Vagina (tissue), 2 donors: ENCODE data around the gene KRT7. TPM values are rescaled to one million over a fixed set of nuclear protein-coding genes. Genes with fewer than 3 reads are reported as not detected.
"Not testable (repeated sequence)": the region's sequence is repeated elsewhere in the genome, so short reads cannot be mapped to it uniquely, and the experiment has no call there.

Source experiments
- DNase-seq, 2 donors: peaks; one replicate each; pipeline ENCODE4 v3.0.0-alpha.2; 2017; ENCODE audit errors: extremely low spot score in 2 of 2
- H3K27ac ChIP-seq: fragments of 200-600 bp; sonication (generic); one replicate; pipeline ENCODE4 v1.5.1; 2019
- H3K27me3 ChIP-seq: fragments of 200-600 bp; sonication (generic); one replicate; pipeline ENCODE4 v1.5.1; 2019
- H3K36me3 ChIP-seq, 2 donors: fragments of 200-600 bp; sonication (generic); one replicate each; pipeline ENCODE4 v1.5.1; 2017 to 2019
- H3K4me1 ChIP-seq: fragments of 200-600 bp; sonication (generic); one replicate; pipeline ENCODE4 v1.5.1; 2019
- H3K4me3 ChIP-seq, 2 donors: fragments of 200-600 bp; sonication (generic); 1 replicate in 1 of 2; 2 replicates in 1 of 2; pipeline ENCODE4 v1.5.1; 2016 to 2019
- H3K9me3 ChIP-seq: fragments of 200-600 bp; sonication (generic); one replicate; pipeline ENCODE4 v1.5.1; 2019
- POLR2A ChIP-seq, 2 donors: fragments of 450-650 bp; IDR thresholded peaks; one replicate each; pipeline ENCODE4 v1.6.1; 2017; ENCODE audit warnings: antibody characterized with exemption in 2 of 2, mild to moderate bottlenecking in 2 of 2, moderate library complexity in 2 of 2
- POLR2AphosphoS5 ChIP-seq, 2 donors: sonication (generic); formaldehyde crosslinking; IDR thresholded peaks; one replicate each; pipeline ENCODE4 v1.9.0; 2017; ENCODE audit warnings: antibody characterized with exemption in 2 of 2, mild to moderate bottlenecking in 2 of 2, low read depth in 1 of 2; ENCODE audit not compliant: insufficient read depth in 1 of 2
- intact Hi-C: fragments of 100-400 bp; cut with DNase I; formaldehyde crosslinking; loops from one replicate; pipeline ENCODE4 v1.15.1; 2023
- total RNA-seq: library from RNA; depleted of rRNA; stranded (reverse); fragments of >200 nt; gene quantifications from one replicate; pipeline ENCODE4 v1.2.3, GENCODE V29; 2016
- TF ChIP-seq, protein P1 (sequence below), 3 experiments: fragments of 450-650 bp in 2 of 3; fragments of 200-600 bp in 1 of 3; sonication (generic) in 1 of 3; IDR thresholded peaks; one replicate each; pipeline ENCODE4 v1.5.1; 2017 to 2019; ENCODE audit warnings: antibody characterized with exemption in 3 of 3, mild to moderate bottlenecking in 2 of 3, moderate library complexity in 2 of 3

Gene KRT7
- total RNA-seq, 1 donor from 2014 or later: 7.6 TPM

GRCh38 chr12:52284562-52285171, 51.6 kb downstream of the KRT7 start:
- H3K36me3 ChIP-seq: no peaks in the 10 kb centered on the region
- intact Hi-C loops: no loop called here
- H3K9me3 ChIP-seq: no peaks in the 10 kb centered on the region
- no peak for TF ChIP-seq POLR2A (IDR thresholded peaks at IDR 0.05)
- TF ChIP-seq, protein P1, sequence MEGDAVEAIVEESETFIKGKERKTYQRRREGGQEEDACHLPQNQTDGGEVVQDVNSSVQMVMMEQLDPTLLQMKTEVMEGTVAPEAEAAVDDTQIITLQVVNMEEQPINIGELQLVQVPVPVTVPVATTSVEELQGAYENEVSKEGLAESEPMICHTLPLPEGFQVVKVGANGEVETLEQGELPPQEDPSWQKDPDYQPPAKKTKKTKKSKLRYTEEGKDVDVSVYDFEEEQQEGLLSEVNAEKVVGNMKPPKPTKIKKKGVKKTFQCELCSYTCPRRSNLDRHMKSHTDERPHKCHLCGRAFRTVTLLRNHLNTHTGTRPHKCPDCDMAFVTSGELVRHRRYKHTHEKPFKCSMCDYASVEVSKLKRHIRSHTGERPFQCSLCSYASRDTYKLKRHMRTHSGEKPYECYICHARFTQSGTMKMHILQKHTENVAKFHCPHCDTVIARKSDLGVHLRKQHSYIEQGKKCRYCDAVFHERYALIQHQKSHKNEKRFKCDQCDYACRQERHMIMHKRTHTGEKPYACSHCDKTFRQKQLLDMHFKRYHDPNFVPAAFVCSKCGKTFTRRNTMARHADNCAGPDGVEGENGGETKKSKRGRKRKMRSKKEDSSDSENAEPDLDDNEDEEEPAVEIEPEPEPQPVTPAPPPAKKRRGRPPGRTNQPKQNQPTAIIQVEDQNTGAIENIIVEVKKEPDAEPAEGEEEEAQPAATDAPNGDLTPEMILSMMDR (IDR thresholded peaks at IDR 0.05): no peak
- no peak for TF ChIP-seq POLR2AphosphoS5 (IDR thresholded peaks at IDR 0.05; ENCODE audit: insufficient read depth in 1 of 2, low read depth in 1 of 2)
- peaks cover 24% of the 10 kb centered on the region for H3K4me1 ChIP-seq
- H3K4me3 ChIP-seq: no peak overlapping the region
- peak in 1 of 2 donors; percentile 49 for DNase-seq
- H3K27me3 ChIP-seq: no peaks in the 10 kb centered on the region
- no peak overlapping the region for H3K27ac ChIP-seq

GRCh38 chr12:52285172-52285745, 52.2 kb downstream of the KRT7 start:
- Histone ChIP-seq H3K4me1 (peaks cover 18% of the 10 kb centered on the region), H3K9me3 (no peaks in the 10 kb centered on the region), H3K4me3 (no peak overlapping the region), H3K36me3 (no peaks in the 10 kb centered on the region), H3K27me3 (no peaks in the 10 kb centered on the region), H3K27ac (no peak overlapping the region)
- no peak for TF ChIP-seq POLR2A (IDR thresholded peaks at IDR 0.05)
- no peak for TF ChIP-seq POLR2AphosphoS5 (IDR thresholded peaks at IDR 0.05; ENCODE audit: insufficient read depth in 1 of 2, low read depth in 1 of 2)
- TF ChIP-seq, protein P1 (IDR thresholded peaks at IDR 0.05): no peak
- intact Hi-C loops: no loop called here
- DNase-seq: peak; percentile 10 to 25

GRCh38 chr12:52285851-52286530, 52.9 kb downstream of the KRT7 start:
- H3K4me3 ChIP-seq: no peak overlapping the region
- H3K27me3 ChIP-seq: no peaks in the 10 kb centered on the region
- no peaks in the 10 kb centered on the region for H3K36me3 ChIP-seq
- no peak overlapping the region for H3K27ac ChIP-seq
- peak; percentile 80 to 87 for DNase-seq
- intact Hi-C loops: no loop called here
- H3K4me1 ChIP-seq: peaks cover 11% of the 10 kb centered on the region
- H3K9me3 ChIP-seq: no peaks in the 10 kb centered on the region
- TF ChIP-seq POLR2A (IDR thresholded peaks at IDR 0.05) (no peak), POLR2AphosphoS5 (IDR thresholded peaks at IDR 0.05; ENCODE audit: insufficient read depth in 1 of 2, low read depth in 1 of 2) (no peak)
- TF ChIP-seq, protein P1 (IDR thresholded peaks at IDR 0.05): no peak

GRCh38 chr12:52286857-52287785, 54.1 kb downstream of the KRT7 start:
- H3K36me3 ChIP-seq, intact Hi-C loops, H3K4me1 ChIP-seq, H3K27me3 ChIP-seq, H3K4me3 ChIP-seq, H3K27ac ChIP-seq, H3K9me3 ChIP-seq: not testable (repeated sequence)
- DNase-seq: peak; percentile 40 to 42

- H3K27me3 ChIP-seq, H3K36me3 ChIP-seq, H3K9me3 ChIP-seq, intact Hi-C loops, H3K4me1 ChIP-seq, H3K4me3 ChIP-seq, H3K27ac ChIP-seq: not testable (repeated sequence)
- peak; percentile 62 to 70 for DNase-seq
These were observed 55.1 kb downstream of the KRT7 start for GRCh38 chr12:52287816-52288805.

DNA sequence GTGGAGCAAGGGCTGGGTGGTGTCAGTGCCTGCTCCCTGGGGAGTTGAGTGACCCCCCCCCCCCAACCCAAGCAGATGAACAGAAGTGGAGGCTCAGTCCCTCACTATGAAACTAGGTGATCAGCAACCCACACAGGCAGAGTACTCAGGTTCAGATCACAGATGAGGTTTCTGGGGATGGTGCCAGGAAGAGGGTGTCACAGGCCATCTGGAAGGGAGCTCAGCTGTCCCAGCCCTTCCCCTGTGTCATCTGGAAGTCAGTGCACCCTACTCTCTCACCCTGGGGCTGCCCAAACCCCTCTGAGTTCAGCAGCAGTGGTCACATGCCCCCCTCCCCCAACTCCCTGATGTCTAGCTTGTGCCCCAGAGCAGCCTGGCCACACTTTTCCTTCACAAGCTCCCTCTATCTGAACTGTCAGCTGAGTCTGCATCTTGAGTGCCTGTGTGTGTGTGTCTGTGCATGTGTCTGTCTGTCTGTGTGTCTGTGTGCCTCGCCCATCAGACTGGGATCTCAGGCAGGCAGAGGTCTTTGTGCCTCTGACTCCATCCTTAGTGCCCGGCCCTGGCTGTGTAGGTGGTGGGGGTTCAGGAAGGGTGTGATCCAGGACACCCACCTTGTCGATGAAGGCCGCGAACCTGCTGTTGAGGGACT, 57.6 kb downstream of the KRT7 start:
- intact Hi-C loops, H3K9me3 ChIP-seq, H3K36me3 ChIP-seq, DNase-seq, H3K4me3 ChIP-seq, H3K27me3 ChIP-seq, H3K4me1 ChIP-seq, H3K27ac ChIP-seq: not testable (repeated sequence)
